Measurements from ENCODE around the gene P3H3.
A peak's percentile ranks its signal among the peaks of the same experiment; 100 is the strongest.

The P3H3 gene

DNA sequence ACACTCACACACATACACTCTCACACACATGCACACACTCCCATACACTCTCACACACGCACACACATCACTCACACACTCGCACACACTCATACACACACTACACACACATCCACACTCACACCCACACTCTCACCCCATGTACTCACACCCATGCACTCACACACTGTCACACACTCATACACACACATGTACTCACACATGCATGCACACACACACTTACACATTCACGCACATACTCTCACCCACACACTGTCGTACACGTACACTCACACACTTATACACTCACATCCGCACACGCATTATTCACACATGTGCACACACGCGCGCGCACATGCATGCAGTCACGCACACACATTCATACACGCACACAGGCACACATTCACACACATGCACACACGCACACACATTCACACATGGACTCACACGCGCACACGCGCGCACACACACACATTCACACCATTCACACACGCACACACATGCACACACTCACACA is 10.5 kb upstream of the P3H3 start:
- H3K27me3 Mint-ChIP-seq = peaks cover 19% of the 10 kb centered on the region

GRCh38 chr12:6818222-6818621 is 10.0 kb upstream of the P3H3 start:
- peaks cover 13% of the 10 kb centered on the region for H3K4me1 Mint-ChIP-seq
- DNase-seq (ENCODE audit: low spot score in 2 of 2) (no peak), ATAC-seq (ENCODE audit: low read depth) (no peak)
- H3K4me3 Mint-ChIP-seq = no peak overlapping the region
- no peak overlapping the region for H3K27ac Mint-ChIP-seq
- no peaks in the 10 kb centered on the region for H3K36me3 Mint-ChIP-seq
- no peaks in the 10 kb centered on the region for H3K9me3 Mint-ChIP-seq
- H3K27me3 Mint-ChIP-seq = peaks cover 23% of the 10 kb centered on the region

More for the DNA sequence above, 10.5 kb upstream of the P3H3 start:
- Mint-ChIP-seq H3K27ac (no peak overlapping the region), H3K4me1 (peaks cover 13% of the 10 kb centered on the region), H3K9me3 (no peaks in the 10 kb centered on the region), H3K36me3 (no peaks in the 10 kb centered on the region), H3K4me3 (no peak overlapping the region)
- DNase-seq (ENCODE audit: low spot score in 2 of 2) (no peak), ATAC-seq (ENCODE audit: low read depth) (no peak)

- DNase-seq (ENCODE audit: low spot score in 2 of 2) = no peak
- ATAC-seq (ENCODE audit: low read depth) = no peak
- no peak overlapping the region for H3K27ac Mint-ChIP-seq
- H3K36me3 Mint-ChIP-seq = no peaks in the 10 kb centered on the region
- H3K4me1 Mint-ChIP-seq = peaks cover 13% of the 10 kb centered on the region
- H3K4me3 Mint-ChIP-seq = no peak overlapping the region
- H3K27me3 Mint-ChIP-seq = peaks cover 23% of the 10 kb centered on the region
- no peaks in the 10 kb centered on the region for H3K9me3 Mint-ChIP-seq
Measured at GRCh38 chr12:6818645-6819044, 9.6 kb upstream of the P3H3 start.

DNA sequence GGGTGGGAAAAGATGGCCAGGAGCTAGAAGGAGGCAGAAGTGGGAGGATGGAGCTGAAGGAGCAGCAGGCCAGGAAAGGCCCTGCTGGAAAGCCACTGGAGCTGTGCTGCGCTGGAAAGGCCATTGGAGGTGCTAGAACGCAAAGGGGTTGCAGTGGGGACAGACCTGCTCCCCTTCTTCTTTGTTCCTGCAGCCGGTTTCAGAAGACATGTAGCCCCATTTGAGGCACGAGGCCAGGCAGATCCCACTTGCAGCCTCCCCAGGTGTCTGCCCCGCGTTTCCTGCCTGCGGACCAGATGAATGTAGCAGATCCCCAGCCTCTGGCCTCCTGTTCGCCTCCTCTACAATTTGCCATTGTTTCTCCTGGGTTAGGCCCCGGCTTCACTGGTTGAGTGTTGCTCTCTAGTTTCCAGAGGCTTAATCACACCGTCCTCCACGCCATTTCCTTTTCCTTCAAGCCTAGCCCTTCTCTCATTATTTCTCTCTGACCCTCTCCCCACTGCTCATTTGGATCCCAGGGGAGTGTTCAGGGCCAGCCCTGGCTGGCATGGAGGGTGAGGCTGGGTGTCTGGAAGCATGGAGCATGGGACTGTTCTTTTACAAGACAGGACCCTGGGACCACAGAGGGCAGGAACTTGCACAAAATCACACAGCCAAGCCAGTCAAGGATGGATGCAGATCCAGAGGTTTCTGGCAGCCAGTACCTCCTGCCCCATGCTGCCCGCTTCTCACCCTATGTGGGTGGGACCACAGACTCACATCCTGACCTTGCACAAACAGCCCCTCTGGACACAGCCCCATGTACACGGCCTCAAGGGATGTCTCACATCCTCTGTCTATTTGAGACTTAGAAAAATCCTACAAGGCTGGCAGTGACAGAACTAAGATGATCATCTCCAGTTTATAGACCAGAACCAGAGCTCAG is 8.8 kb upstream of the P3H3 start:
- DNase-seq (ENCODE audit: low spot score in 2 of 2) (no peak), ATAC-seq (ENCODE audit: low read depth) (no peak)
- no peak overlapping the region for H3K4me3 Mint-ChIP-seq
- H3K27ac Mint-ChIP-seq = no peak overlapping the region
- no peaks in the 10 kb centered on the region for H3K9me3 Mint-ChIP-seq
- H3K4me1 Mint-ChIP-seq = peaks cover 13% of the 10 kb centered on the region
- no peaks in the 10 kb centered on the region for H3K36me3 Mint-ChIP-seq
- H3K27me3 Mint-ChIP-seq = peaks cover 28% of the 10 kb centered on the region

GRCh38 chr12:6820166-6820565 is 8.0 kb upstream of the P3H3 start:
- ATAC-seq (ENCODE audit: low read depth) = no peak

GRCh38 chr12:6821591-6822425 is 6.4 kb upstream of the P3H3 start, which contains the start of gene GPR162:
Gene GPR162 (plus strand): TSS chr12:6821821. CDS start chr12:6823899, 2,078 bp downstream.
- Mint-ChIP-seq H3K27me3 (peaks cover 43% of the 10 kb centered on the region), H3K36me3 (no peaks in the 10 kb centered on the region), H3K4me3 (peak within 1 kb of the TSS; percentile 47), H3K9me3 (no peaks in the 10 kb centered on the region), H3K27ac (no peak within 1 kb of the TSS), H3K4me1 (peaks cover 24% of the 10 kb centered on the region)
- ATAC-seq (ENCODE audit: low read depth) (no peak), DNase-seq (ENCODE audit: low spot score in 2 of 2) (no peak)

More at GRCh38 chr12:6820166-6820565, 8.0 kb upstream of the P3H3 start:
- Mint-ChIP-seq H3K27ac (no peak overlapping the region), H3K4me3 (no peak overlapping the region), H3K9me3 (no peaks in the 10 kb centered on the region), H3K36me3 (no peaks in the 10 kb centered on the region), H3K4me1 (peaks cover 19% of the 10 kb centered on the region), H3K27me3 (peaks cover 33% of the 10 kb centered on the region)
- no peak for DNase-seq (ENCODE audit: low spot score in 2 of 2)

DNA sequence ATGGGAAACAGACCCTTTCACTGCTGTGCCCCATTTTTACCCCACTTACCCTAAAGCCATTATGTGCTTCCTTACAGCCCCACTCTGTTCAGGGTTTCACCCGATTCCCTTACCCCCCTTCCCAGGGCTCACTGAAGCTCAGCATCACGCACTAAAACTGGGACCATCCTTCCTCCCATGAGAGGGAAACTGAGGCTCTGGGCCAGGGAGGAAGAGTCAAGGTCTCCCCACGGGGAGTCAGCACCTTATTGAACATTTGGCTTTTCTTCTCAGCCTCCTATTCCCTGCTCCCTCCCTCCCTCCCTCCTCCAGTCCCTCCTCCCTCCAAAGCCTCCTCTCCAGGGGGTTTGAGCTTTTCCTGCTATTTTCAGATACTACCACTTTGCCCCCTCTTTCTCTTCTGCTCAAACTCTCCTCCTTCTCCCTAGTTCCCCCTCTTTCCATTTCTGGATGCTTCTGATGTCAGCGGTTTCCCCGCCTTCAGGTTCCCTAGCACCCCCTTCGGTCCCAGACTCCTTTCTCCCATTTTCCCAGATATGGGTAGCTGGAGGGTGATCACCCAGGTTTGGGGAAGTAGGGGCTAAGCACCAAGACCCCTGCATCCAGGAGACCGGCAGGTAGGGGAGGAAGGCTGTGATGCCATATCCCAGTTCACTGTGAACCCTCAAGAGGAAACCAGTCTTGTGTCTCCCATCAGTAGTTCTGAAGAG is 5.6 kb upstream of the P3H3 start:
- Mint-ChIP-seq H3K4me3 (peak overlapping the region; percentile 47), H3K27me3 (peaks cover 47% of the 10 kb centered on the region)

GRCh38 chr12:6823182-6824084 is 4.8 kb upstream of the P3H3 start:
- Mint-ChIP-seq H3K27me3 (peaks cover 47% of the 10 kb centered on the region), H3K4me3 (no peak overlapping the region), H3K27ac (no peak overlapping the region), H3K9me3 (no peaks in the 10 kb centered on the region), H3K4me1 (peaks cover 29% of the 10 kb centered on the region), H3K36me3 (no peaks in the 10 kb centered on the region)
- no peak for DNase-seq (ENCODE audit: low spot score in 2 of 2)
- ATAC-seq (ENCODE audit: low read depth) = no peak

More for the DNA sequence above, 5.6 kb upstream of the P3H3 start:
- H3K9me3 Mint-ChIP-seq = no peaks in the 10 kb centered on the region
- H3K4me1 Mint-ChIP-seq = peaks cover 28% of the 10 kb centered on the region
- H3K27ac Mint-ChIP-seq = no peak overlapping the region
- no peak for DNase-seq (ENCODE audit: low spot score in 2 of 2)
- ATAC-seq (ENCODE audit: low read depth) = no peak
- no peaks in the 10 kb centered on the region for H3K36me3 Mint-ChIP-seq

DNA sequence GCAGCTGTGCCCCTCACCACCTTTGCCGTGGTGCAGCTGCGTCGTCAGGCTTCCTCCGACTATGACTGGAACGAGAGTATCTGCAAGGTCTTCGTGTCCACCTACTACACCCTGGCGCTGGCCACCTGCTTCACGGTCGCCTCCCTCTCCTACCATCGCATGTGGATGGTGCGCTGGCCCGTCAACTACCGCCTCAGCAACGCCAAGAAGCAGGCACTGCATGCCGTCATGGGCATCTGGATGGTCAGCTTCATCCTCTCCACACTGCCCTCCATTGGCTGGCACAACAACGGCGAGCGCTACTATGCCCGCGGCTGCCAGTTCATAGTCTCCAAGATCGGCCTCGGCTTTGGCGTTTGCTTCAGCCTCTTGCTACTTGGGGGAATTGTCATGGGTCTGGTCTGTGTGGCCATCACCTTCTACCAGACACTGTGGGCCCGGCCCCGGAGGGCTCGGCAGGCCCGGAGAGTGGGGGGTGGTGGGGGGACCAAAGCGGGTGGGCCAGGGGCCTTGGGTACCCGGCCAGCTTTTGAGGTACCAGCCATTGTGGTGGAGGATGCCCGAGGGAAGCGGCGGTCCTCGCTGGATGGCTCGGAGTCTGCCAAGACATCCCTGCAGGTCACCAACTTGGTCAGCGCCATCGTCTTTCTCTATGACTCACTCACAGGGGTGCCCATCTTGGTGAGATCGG is 4.0 kb upstream of the P3H3 start:
- H3K27ac Mint-ChIP-seq = no peak overlapping the region
- H3K4me1 Mint-ChIP-seq = peaks cover 34% of the 10 kb centered on the region
- DNase-seq (ENCODE audit: low spot score in 2 of 2) (no peak), ATAC-seq (ENCODE audit: low read depth) (no peak)
- peaks cover 52% of the 10 kb centered on the region for H3K27me3 Mint-ChIP-seq
- no peak overlapping the region for H3K4me3 Mint-ChIP-seq
- H3K36me3 Mint-ChIP-seq = no peaks in the 10 kb centered on the region
- H3K9me3 Mint-ChIP-seq = no peaks in the 10 kb centered on the region

DNA sequence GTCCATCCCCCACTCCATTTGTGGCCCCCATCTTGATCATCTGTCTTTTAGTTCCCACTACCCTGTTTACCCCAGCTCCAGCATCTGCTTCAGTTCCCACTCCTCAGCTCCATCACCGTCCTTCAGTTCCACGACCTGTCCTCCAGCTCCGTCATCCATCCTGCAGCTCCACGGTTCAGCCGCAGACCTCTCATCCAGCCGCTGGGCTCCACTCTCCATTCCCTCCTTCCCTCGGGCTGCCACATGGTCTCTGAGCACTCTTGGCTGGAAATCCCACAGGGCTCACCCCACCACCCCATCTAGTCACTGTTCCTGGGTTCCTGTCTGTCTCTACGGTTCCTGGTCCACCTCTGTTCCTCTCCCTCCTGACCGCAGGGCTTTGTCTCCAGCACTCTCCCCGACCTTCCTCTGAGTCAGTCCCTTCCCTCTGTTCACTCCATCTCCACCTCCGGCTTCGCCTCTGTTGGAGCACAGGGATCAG is 3.3 kb upstream of the P3H3 start:
- H3K27ac Mint-ChIP-seq = no peak overlapping the region
- DNase-seq (ENCODE audit: low spot score in 2 of 2) (no peak), ATAC-seq (ENCODE audit: low read depth) (no peak)
- peaks cover 37% of the 10 kb centered on the region for H3K4me1 Mint-ChIP-seq
- H3K27me3 Mint-ChIP-seq = peaks cover 55% of the 10 kb centered on the region
- H3K36me3 Mint-ChIP-seq = no peaks in the 10 kb centered on the region
- no peak overlapping the region for H3K4me3 Mint-ChIP-seq
- H3K9me3 Mint-ChIP-seq = no peaks in the 10 kb centered on the region

DNA sequence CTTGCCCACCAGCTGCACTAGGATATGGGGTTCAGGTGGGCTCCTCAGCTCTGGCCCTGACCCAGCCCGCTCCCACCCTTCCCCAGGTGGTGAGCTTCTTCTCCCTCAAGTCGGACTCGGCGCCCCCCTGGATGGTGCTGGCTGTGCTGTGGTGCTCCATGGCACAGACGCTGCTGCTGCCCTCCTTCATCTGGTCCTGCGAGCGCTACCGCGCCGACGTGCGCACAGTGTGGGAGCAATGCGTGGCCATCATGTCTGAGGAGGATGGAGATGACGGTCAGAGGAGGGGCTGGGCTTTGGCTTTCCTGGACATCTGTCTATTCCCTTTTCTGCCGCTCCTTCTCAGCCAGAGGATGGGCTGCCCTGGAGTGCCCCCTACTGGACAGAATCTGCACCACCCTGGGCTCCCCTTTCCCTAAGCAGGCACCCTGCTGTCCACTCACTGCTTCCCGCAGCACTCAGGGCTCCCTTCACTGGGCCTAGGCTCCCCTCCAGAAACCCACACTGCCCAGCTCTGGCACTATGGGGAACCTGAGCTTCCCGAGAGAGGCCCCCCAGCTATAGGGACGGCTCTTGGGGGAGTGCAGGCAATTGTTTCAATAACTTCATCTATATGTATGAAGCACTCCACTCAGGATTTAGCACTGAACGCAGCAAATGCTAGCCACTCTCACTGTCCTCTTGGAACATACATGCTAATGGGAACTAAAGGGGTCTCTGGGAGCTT is 2.6 kb upstream of the P3H3 start:
- Mint-ChIP-seq H3K36me3 (no peaks in the 10 kb centered on the region), H3K27me3 (peaks cover 58% of the 10 kb centered on the region), H3K4me1 (peaks cover 37% of the 10 kb centered on the region), H3K27ac (no peak overlapping the region), H3K9me3 (no peaks in the 10 kb centered on the region), H3K4me3 (no peak overlapping the region)
- DNase-seq (ENCODE audit: low spot score in 2 of 2) (peak; percentile 73 to 82), ATAC-seq (ENCODE audit: low read depth) (peak; percentile 57)
